ENCODE results near the gene NAPSA. TPM values are rescaled to one million over a fixed set of nuclear protein-coding genes. Genes with fewer than 3 reads are reported as not detected.
"Not testable (repeated sequence)": the region's sequence is repeated elsewhere in the genome, so short reads cannot be mapped to it uniquely, and the experiment has no call there.

NAPSA gene
- total RNA-seq, 4 donors from 2014 or later: 4.9 to 12.4 (median 8.2) TPM

DNA sequence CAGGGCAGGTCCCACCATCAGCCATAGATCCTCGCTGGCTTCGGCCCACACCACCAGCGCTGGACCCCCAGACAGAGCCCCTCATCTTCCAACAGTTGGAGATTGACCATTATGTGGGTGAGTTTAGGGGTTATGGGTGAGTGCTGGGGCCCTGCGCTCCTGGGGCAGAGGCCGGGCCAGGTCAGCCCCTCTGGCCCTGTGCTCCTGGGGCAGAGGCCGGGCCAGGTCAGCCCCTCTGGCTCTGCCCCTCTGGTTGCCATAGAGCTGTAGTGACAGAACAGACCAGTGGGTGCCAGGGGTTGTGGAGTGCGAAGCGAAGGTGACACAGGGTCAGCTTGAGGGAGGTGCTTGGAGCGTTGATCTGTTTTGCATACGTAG is 33.9 kb upstream of the NAPSA start:
- no peak for DNase-seq
- H3K27ac ChIP-seq: no peak overlapping the region
- TF ChIP-seq POLR2A (IDR thresholded peaks at IDR 0.05) (no peak), CTCF (IDR thresholded peaks at IDR 0.05) (no peak)
- no peaks in the 10 kb centered on the region for H3K9me3 ChIP-seq
- no peaks in the 10 kb centered on the region for H3K27me3 ChIP-seq
- H3K36me3 ChIP-seq: no peaks in the 10 kb centered on the region
- H3K4me1 ChIP-seq: no peaks in the 10 kb centered on the region
- H3K4me3 ChIP-seq: no peak overlapping the region

DNA sequence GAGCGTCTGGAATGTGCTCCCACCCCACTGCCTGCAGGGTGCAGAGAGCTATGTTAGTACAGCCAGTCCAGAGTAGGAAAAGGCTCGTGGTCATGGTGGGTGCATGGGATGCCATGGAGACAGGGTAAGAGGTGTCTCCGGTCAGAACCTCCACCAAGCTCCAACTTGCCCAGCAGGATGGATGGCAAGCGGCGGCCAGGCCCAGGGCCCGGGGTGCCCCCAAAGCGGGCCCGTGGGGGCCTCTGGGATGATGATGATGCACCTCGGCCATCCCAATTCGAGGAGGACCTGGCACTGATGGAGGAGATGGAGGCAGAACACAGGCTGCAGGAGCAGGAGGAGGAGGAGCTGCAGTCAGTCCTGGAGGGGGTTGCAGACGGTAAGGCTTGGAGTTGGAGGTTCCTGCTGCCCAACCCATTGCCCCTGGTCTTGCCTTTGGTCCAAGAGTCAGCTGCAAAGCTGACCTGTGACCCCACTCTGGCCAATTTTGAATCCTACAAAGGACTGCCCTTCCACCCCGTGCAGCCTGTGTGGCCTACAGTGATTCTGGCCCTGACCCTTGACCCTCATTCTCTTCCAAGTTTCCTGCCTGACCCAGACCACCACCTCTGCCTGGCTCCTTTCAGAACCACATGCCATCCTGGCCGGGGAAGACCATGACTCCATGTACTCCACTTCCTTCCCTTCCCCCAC is 33.4 kb upstream of the NAPSA start:
- DNase-seq: no peak
- H3K27me3 ChIP-seq: no peaks in the 10 kb centered on the region
- no peak for TF ChIP-seq CTCF (IDR thresholded peaks at IDR 0.05)
- TF ChIP-seq POLR2A (IDR thresholded peaks at IDR 0.05): no peak
- H3K9me3 ChIP-seq: no peaks in the 10 kb centered on the region
- no peaks in the 10 kb centered on the region for H3K36me3 ChIP-seq
- no peaks in the 10 kb centered on the region for H3K4me1 ChIP-seq
- H3K27ac ChIP-seq: no peak overlapping the region
- no peak overlapping the region for H3K4me3 ChIP-seq

DNA sequence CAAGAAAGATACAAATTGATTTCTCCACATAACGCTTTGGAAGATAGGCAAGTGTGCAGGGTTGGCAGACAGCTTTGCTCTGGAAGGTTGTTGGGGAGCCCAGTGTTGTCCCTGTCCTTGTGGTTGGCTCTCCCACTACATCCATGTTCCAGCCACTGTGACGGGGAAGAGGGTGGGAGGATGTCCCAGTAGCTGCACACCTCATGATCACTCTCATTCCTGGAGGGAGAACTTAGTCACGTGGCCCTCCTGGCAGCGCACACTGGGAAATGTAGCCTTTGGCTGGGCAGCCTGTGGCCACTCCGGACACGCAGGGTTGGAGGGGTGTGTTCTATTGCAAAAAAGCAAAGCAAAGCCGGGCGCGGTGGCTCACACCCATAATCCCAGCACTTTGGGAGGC is 28.6 kb upstream of the NAPSA start:
- TF ChIP-seq POLR2A (IDR thresholded peaks at IDR 0.05): no peak
- no peak for TF ChIP-seq CTCF (IDR thresholded peaks at IDR 0.05)
- Histone ChIP-seq H3K27me3 (no peaks in the 10 kb centered on the region), H3K9me3 (no peaks in the 10 kb centered on the region), H3K27ac (no peak overlapping the region), H3K36me3 (no peaks in the 10 kb centered on the region), H3K4me3 (no peak overlapping the region), H3K4me1 (no peaks in the 10 kb centered on the region)
- DNase-seq: no peak

- Histone ChIP-seq H3K27ac (no peak overlapping the region), H3K4me3 (no peak overlapping the region), H3K9me3 (no peaks in the 10 kb centered on the region), H3K36me3 (no peaks in the 10 kb centered on the region), H3K4me1 (no peaks in the 10 kb centered on the region), H3K27me3 (no peaks in the 10 kb centered on the region)
- TF ChIP-seq POLR2A (IDR thresholded peaks at IDR 0.05) (no peak), CTCF (IDR thresholded peaks at IDR 0.05) (no peak)
- no peak for DNase-seq
Measured at GRCh38 chr19:50393589-50393988, 28.1 kb upstream of the NAPSA start.

GRCh38 chr19:50392759-50393158 is 27.3 kb upstream of the NAPSA start:
- Histone ChIP-seq H3K9me3 (no peaks in the 10 kb centered on the region), H3K4me1 (no peaks in the 10 kb centered on the region), H3K4me3 (no peak overlapping the region), H3K27ac (no peak overlapping the region), H3K36me3 (no peaks in the 10 kb centered on the region), H3K27me3 (no peaks in the 10 kb centered on the region)
- TF ChIP-seq POLR2A (IDR thresholded peaks at IDR 0.05) (no peak), CTCF (IDR thresholded peaks at IDR 0.05) (no peak)
- no peak for DNase-seq

- H3K36me3 ChIP-seq, DNase-seq, H3K4me3 ChIP-seq, H3K27me3 ChIP-seq, H3K4me1 ChIP-seq, H3K27ac ChIP-seq, H3K9me3 ChIP-seq: not testable (repeated sequence)
Measured at GRCh38 chr19:50390952-50391351, 25.5 kb upstream of the NAPSA start.

GRCh38 chr19:50390295-50390694 is 24.9 kb upstream of the NAPSA start:
- not testable (repeated sequence) for H3K27me3 ChIP-seq, H3K9me3 ChIP-seq, DNase-seq, H3K27ac ChIP-seq, H3K4me3 ChIP-seq, H3K36me3 ChIP-seq, H3K4me1 ChIP-seq

All from Peyer's patch (tissue), 4 donors.